ENCODE measurements around the gene CYP3A5.

DNA sequence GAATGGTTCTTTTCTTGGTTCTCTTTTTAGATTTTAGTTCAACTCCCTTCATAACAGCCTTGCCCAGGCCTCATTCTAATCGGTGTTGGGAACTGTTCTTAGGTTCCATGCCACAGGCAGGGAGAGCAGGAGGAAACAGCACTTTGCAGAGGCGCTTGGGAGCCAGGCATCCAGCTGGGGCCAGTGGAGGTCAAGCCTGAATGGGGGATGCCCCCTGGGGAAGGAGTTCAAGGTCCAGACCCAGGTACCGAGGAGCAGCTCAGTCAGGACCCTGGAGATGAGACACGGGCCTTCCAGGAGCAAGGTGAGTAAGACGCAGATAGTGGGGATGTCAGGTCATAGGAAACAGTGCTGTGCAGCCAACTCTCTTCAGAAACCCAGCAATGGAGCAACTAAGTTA, 58.5 kb downstream of the CYP3A5 start:
- TF ChIP-seq POLR2AphosphoS5 (IDR thresholded peaks at IDR 0.05; ENCODE audit: borderline replicate concordance, low read depth, low read length): no peak
- no peak for TF ChIP-seq EZH2 (IDR thresholded peaks at IDR 0.05)
- TF ChIP-seq FOXP2 (optimal IDR thresholded peaks at IDR 0.05; ENCODE audit: control extremely low read depth, extremely low read length, insufficient read depth): no peak

Data from SK-N-MC (cell line).